WERI-Rb-1 (cell line): ENCODE measurements around the gene CLCN4.

Experiments used
- DNase-seq: peaks from one replicate; pipeline ENCODE4 v3.0.0-alpha.2; 2020
- H3K27ac ChIP-seq: fragments of 250-450 bp; sonication (Bioruptor Pico); 2 replicates; pipeline ENCODE4 v1.5.1; 2020; ENCODE audit warnings: mild to moderate bottlenecking, moderate library complexity
- H3K27me3 ChIP-seq: fragments of 250-450 bp; sonication (Bioruptor Pico); 2 replicates; pipeline ENCODE4 v1.5.1; 2021; ENCODE audit warnings: mild to moderate bottlenecking, low read depth, moderate library complexity; ENCODE audit not compliant: insufficient read depth, severe bottlenecking
- H3K36me3 ChIP-seq: fragments of 250-450 bp; sonication (Bioruptor Pico); 2 replicates; pipeline ENCODE4 v1.5.1; 2020; ENCODE audit warnings: mild to moderate bottlenecking, moderate library complexity
- H3K4me3 ChIP-seq: 2 replicates; pipeline ENCODE4 v1.5.1; 2011; ENCODE audit warnings: low read depth, mild to moderate bottlenecking, control low read depth, low read length
- H3K9me3 ChIP-seq: fragments of 250-450 bp; sonication (Bioruptor Pico); 2 replicates; pipeline ENCODE4 v1.5.1; 2021; ENCODE audit warnings: mild to moderate bottlenecking, moderate library complexity; ENCODE audit not compliant: severe bottlenecking
- TF ChIP-seq, protein P1 (sequence below): IDR thresholded peaks from 2 replicates; pipeline ENCODE4 v1.5.1; 2011; ENCODE audit warnings: low read depth, mild to moderate bottlenecking, control low read depth, inconsistent platforms, low read length

CLCN4 gene

GRCh38 chrX:10130354-10130753, 26.4 kb upstream of the CLCN4 start:
- Histone ChIP-seq H3K9me3 (no peaks in the 10 kb centered on the region), H3K27me3 (peaks cover 11% of the 10 kb centered on the region), H3K27ac (no peak overlapping the region), H3K36me3 (no peaks in the 10 kb centered on the region), H3K4me3 (no peak overlapping the region)
- DNase-seq, result no peak
- TF ChIP-seq, protein P1, sequence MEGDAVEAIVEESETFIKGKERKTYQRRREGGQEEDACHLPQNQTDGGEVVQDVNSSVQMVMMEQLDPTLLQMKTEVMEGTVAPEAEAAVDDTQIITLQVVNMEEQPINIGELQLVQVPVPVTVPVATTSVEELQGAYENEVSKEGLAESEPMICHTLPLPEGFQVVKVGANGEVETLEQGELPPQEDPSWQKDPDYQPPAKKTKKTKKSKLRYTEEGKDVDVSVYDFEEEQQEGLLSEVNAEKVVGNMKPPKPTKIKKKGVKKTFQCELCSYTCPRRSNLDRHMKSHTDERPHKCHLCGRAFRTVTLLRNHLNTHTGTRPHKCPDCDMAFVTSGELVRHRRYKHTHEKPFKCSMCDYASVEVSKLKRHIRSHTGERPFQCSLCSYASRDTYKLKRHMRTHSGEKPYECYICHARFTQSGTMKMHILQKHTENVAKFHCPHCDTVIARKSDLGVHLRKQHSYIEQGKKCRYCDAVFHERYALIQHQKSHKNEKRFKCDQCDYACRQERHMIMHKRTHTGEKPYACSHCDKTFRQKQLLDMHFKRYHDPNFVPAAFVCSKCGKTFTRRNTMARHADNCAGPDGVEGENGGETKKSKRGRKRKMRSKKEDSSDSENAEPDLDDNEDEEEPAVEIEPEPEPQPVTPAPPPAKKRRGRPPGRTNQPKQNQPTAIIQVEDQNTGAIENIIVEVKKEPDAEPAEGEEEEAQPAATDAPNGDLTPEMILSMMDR, result no peak

DNA sequence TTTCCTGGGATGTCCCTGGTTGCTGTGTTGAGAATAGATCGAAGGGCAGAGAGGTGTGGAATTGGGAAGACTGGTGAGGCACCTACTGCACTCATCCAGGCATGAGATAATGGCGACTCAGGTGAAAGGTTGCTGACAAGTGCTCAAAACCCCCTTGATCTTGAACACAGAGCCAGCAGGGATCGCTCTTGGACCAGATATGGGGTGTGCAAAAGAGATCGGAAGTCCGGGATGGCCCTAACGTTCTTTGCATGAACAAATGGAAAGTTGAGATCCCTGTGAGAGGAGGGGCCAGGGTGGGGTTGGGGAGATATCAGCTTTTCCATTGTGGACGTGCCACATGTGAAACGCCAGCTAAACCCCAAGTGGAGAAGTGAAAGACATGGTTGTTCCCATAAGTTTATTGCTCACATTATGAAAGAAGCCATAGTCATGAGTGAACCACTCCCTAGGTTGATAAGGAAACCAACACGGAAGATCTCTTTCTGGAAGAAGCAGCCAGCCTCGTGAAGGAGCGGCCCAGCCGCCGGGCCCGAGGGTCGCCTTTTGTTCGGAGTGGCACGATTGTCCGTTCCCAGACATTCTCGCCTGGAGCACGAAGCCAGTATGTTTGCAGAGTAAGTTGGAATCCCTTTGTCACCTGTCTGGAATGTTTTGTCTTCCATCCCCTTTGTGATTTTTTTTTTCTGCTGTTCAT, 22.6 kb upstream of the CLCN4 start:
- no peak overlapping the region for H3K4me3 ChIP-seq
- H3K9me3 ChIP-seq, result no peaks in the 10 kb centered on the region
- DNase-seq, result no peak
- no peaks in the 10 kb centered on the region for H3K36me3 ChIP-seq
- peaks cover 20% of the 10 kb centered on the region for H3K27me3 ChIP-seq
- no peak overlapping the region for H3K27ac ChIP-seq
- TF ChIP-seq, protein P1, result no peak

DNA sequence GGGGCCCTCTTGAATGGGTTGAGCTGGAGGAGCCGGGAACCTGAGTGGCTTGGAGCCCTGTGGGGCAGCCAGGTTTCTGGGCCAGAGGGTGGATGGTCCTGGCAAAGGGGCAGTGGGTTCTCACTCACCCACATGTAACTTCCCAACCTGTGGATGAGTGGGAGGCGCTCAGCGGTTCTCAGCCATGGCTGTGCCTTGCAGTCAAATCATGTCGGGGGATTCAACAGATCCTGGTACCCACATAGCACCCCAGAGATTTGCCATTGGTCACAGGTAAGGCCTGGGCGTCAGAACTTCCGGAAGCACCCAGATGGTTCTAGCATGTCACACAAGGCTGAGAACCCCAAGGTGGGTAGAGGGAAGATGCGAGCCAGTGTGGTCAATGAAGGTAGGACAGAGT, 21.9 kb upstream of the CLCN4 start:
- TF ChIP-seq, protein P1, result no peak
- Histone ChIP-seq H3K36me3 (no peaks in the 10 kb centered on the region), H3K4me3 (no peak overlapping the region), H3K9me3 (no peaks in the 10 kb centered on the region), H3K27ac (no peak overlapping the region), H3K27me3 (peaks cover 20% of the 10 kb centered on the region)
- DNase-seq, result no peak

GRCh38 chrX:10135561-10136399, 21.0 kb upstream of the CLCN4 start:
- Histone ChIP-seq H3K27ac (no peak overlapping the region), H3K36me3 (no peaks in the 10 kb centered on the region), H3K27me3 (peaks cover 20% of the 10 kb centered on the region), H3K9me3 (no peaks in the 10 kb centered on the region), H3K4me3 (no peak overlapping the region)
- DNase-seq, result no peak
- TF ChIP-seq, protein P1, result no peak

- Histone ChIP-seq H3K27ac (no peak overlapping the region), H3K27me3 (peaks cover 14% of the 10 kb centered on the region), H3K4me3 (no peak overlapping the region), H3K36me3 (no peaks in the 10 kb centered on the region), H3K9me3 (no peaks in the 10 kb centered on the region)
- no peak for DNase-seq
- TF ChIP-seq, protein P1, result no peak
Observed at GRCh38 chrX:10138726-10139125, 18.0 kb upstream of the CLCN4 start.
